NOMO-1 treated with DMSO at 0.1 percent for 48 hours (cell line): ENCODE measurements around the gene NTPCR.

Experiments used
- DNase-seq: peaks from one replicate; lab custom pipeline; 2025; ENCODE audit not compliant: unreplicated experiment; lab: John Stamatoyannopoulos, UW

The NTPCR gene

DNA sequence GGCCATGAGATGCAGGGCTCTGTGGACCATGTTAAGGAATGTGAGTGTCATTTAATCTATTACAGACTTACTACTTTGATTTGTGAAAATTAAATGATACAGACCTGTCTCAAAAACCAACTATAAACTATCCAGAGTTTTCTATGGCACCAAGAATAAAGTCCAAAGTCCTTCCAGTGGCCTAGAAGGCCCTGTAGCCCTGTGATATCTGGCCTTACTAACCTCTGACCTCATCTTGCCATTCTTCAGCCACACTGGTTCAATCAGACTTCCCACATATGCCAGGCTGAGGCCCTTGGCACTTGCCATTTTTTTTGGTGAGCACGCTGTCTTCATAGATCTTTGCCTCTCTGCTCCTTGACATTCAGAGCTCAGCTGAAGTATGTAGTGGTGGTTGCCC lies 7.7 kb downstream of the NTPCR start:
- no peak for DNase-seq

DNA sequence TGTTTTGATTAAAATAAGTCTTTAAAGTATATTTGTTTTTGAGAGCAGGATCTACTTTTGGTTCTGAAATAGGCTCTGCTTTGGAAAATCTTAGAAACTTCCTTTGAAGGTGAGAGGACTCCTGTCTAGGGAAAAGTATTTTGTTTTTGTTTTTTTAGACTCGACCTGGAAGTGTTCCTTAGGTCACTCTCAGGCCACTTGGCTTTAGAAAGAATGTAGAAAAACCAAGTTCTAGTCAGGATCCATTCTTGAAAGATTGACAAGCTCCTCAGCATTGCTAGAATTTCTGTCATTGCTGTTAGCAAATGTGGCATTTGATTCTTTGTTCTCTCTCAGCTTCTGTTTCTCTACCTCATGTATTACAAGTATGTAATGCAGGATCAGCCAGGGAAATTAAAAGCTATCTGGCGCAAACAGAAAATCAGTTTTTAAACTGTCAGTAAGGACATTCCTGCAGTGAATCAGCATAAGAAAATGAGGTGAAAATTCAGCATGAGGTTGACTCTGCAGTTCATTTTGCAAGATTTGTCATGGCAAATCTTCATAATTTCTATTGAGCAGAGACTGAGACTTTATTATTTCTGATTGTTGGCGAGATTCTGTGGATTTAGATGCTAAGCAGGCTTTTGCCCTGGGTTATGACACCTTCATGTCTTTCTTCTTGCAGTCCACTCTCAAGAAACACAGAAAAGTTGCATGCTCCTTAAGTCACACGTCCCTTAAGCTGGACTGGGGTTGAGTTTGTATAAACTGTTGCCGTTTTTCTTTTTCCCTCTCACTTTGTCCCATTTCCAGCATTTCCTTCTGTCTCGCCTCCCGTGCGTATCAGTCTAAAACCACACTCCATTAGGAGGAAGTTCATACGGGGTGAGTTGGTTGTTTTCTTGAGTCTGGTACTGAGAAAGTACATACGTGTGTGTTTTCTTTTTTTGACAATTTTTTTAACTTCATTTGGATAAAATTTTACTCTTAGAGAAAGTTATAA lies 12.6 kb downstream of the NTPCR start:
- no peak for DNase-seq

DNA sequence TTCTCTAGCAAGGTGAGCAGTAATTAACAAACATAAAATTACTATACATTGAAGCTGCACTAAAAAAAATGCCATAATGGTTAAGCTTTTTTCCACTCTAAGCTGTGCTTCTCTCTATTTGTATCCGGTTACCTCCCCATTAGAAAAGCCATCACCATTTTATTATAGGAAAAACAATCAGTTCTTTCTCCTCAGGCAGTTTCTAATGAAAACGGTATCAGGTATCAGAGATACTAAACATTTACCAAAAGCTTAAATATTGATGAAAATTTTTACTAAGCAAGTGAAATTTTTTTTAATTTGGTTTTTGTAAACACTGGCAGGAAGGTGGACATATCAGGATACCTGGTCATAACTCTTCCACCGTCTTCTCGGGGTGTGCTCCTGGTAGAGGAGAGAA lies 14.2 kb downstream of the NTPCR start:
- no peak for DNase-seq

DNA sequence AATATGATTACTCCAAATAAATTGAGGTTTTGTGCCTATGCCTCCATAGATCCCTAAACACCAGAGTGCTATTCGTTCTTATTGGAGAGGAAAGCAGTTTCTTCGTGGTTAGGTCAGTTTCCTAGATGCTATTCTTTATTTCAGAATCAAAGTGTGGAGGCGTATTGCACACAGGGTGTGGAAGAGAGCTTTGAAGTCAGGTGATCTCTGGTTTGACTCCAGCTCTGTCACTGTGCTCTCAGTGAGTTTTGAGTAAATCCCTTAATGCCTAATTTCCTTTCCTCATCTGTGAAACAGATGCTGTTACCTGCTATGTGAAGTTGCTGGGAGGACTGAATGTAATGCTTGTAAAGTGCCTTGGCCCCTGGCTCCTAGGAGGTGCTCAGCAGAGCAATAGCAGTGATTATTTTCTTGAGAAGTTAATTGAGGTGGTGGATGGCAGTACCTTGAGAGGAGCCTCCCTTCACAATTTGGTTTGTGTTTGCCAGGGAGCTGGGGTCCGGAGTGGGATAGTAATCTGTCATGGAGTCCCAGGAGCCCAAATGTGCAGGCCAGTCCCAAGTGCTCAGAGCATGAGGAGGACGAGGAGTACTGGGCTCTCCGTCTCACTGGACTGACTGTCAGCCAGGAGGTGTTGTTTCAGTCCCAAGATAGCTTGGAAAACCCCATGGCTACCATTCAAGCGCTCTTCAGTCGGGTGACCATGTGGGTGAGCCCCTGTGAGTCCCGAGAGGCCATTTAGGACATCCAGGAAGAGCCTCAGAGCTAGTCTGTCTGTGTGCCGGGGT lies 14.9 kb downstream of the NTPCR start:
- no peak for DNase-seq

DNA sequence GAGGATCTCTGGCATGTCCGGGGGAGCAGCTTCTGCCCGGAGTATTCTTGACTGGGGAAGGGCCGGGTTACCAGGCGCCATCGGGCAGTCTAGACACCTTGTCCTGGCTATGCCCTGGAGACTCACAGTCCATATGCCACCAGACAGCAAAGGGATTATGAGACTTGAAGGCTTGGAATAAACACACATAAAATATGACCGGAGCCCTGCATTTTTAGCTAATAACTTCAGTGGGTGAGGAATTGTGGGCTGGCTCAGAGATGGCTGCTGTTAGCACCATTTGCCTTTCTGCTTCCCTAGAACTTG lies 15.5 kb downstream of the NTPCR start:
- DNase-seq = no peak

DNA sequence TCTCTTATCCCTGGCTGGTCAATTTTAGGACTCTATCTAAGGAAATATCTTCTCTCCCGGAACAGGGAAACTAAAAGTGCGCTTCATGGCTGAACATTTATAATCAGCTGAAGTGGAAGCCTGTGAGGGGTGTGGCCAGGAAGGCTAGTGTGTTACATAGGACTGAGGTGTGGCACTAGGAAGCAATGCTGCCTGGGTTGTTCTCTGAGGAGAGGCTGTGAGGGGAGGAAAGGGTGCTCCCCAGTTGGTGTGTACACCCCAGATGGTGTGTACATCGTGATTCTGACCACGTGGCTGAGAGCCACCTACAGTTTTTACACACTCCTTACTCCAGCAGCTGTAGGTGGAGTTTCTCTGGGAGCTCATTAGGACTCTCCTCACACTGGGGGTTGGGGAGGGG lies 16.3 kb downstream of the NTPCR start:
- no peak for DNase-seq

DNA sequence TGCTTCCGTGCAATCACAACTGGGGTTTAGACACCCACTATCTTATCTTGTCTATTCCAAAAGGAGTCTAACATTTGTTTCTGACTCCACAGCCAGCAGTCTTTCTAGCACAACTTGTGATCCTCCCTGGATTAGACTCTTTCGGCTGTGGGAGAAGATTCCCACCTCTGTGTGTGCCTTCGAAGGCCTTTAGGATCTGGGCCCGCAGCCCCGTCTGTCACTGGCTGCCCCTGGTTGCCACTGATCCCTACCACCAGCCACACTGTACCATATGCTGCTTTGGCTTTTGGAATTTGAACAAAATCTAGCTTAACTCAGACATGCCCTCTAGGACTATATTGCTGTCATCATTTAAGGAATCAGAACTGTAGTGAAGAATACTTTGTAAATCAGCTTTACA lies 18.0 kb downstream of the NTPCR start:
- no peak for DNase-seq

DNA sequence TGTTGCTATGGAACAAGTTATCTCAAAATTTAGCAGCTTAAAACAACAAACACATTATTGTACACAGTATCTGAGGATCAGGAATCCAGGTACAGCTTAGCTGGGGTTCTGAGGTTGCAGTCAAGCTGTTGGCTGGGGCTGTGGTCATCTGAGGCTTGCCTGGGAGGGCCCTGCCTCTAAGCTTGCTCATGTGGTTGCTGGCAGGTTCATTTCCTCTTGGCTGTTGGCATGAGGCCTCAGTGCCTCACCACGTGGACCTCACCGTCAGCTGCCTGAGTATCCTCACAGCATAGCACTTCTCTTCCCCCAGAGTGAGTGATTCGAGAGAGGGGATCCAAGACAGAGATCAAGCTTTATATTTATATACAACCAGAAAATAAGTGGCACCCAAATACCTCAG lies 18.6 kb downstream of the NTPCR start:
- DNase-seq = no peak

DNA sequence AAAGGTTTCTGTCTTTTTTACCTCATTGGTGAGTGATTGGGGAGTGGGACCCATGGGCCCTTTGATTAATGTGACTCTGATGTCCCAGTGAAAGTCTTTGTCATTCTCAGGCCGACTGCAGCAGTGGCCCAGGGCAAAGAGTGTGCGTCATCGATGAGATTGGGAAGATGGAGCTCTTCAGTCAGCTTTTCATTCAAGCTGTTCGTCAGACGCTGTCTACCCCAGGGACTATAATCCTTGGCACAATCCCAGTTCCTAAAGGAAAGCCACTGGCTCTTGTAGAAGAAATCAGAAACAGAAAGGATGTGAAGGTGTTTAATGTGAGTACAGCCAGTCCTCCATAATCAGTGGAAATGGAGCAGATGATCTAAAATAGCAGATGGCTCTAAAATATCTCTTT lies 19.4 kb downstream of the NTPCR start:
- DNase-seq = no peak

DNA sequence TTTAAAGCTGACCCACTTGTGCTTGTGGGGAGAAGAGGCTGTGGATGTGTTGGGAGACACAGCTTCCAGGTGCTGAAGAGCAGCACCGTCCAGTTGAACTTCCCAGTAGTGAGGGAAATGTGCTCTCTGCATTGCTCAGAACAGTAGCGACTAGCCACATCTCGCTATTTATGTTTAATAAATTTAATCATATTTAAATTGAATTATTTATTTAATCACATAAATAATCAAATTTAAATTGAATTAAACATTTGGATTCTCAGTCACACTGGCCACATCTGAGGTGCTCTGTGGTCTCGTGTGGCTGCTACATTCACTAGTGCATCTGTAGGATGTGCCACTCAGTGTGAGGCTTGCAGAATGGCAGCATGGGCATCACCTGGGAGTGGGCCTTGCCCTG lies 20.1 kb downstream of the NTPCR start:
- DNase-seq = no peak

DNA sequence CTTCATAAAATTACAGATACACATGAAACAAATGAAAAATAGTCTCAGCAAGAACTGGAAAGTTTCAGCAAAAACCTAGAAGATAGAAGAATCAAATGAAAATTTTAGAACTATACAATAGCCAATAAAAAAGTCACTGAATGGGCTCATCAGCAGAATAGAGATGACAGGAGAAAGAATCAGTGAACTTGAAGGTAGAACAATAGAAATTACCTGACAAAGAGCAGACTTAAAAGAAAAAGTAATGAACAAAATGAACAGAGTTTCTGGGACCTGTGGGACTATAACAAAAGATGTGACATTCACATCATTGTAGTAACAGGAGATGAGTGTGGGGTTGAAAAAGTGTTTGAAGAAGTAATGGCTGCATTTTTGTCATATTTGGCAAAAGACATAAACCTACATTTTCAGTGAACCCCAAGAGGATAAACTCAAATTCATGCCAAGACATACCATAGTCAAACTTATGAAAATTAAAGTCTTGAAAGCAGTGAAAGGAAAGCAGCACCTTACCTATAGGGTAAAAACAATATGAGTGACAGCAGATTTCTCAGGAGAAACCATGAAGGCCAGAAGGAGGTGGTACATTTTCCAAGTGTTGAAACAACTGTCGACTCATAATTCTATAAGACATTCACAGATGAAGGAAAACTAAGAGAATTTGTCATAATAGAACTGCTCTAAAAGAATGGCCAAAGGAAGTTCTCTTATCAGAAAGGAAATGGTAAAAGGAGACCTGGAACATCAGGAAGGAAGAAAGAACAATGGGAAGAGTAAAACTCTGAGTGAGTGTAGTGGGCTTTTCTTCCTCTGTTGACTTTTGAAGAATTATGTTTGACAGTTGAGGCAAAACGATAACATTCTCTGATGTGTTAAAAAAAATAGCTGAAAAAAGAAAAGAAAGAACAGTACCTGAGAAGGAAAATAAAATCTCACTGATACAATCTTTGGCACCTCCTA lies 23.5 kb downstream of the NTPCR start:
- no peak for DNase-seq

DNA sequence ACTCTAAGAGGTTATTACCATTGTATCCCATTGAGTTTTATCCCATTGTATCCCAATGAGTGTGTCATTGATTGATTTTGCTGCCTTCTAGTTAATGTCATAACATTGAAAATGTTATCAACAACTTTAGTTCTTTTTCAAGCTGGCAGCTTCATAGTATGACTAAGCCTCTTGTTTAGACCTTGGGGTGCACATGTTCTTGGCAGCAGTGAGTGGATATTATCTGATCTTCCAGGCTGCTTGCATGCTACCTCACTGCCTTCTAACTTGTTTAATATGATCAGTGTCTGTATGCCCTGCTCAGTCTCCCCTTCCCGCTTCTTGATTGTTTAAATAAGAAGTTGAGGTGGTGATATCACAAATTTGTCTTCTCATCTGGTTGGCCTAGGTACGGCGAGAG lies 24.6 kb downstream of the NTPCR start:
- DNase-seq = no peak

DNA sequence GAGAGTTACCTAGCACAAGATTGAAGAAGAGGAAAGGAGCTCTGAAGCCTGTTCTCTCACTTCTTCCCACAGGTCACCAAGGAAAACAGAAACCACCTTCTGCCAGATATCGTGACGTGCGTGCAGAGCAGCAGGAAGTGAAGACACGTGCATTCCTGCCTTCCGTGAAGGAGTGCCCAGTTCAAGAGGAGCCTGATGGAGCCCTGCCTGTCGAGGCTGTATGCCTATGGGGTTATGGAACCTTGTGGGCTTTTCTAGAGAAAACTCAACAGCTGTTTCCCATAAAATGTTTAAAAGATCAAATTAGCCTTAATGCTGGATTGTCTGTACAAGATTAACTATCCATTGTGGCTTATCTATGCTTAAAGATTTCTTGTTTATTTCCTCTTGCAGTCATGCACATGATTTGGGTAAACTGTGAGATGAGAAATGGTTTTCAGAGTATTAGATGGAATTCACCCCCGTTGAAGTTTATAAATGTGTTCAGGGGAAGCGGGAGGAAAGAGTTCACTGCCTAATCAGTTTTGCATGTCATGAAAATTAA lies 27.8 kb downstream of the NTPCR start:
- no peak for DNase-seq

DNA sequence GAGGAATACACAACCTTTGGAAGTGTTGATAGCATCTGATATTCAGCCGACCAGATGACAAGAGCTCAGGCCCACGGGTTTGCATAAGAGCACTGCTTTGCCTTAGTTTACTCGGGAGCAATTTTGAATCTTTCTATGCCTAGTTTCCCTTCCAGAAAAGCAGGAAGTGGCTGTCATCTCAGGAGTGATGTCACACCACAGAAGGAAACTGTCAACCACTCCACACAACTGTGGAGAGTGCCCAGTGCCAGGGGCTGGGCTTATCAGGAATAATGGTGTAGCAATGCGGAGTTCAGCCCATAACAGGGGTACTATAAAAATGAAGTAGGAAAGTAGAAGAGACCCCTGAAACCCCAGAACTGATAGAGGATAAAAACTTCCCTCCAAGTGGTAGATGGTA lies 28.4 kb downstream of the NTPCR start:
- DNase-seq = no peak

DNA sequence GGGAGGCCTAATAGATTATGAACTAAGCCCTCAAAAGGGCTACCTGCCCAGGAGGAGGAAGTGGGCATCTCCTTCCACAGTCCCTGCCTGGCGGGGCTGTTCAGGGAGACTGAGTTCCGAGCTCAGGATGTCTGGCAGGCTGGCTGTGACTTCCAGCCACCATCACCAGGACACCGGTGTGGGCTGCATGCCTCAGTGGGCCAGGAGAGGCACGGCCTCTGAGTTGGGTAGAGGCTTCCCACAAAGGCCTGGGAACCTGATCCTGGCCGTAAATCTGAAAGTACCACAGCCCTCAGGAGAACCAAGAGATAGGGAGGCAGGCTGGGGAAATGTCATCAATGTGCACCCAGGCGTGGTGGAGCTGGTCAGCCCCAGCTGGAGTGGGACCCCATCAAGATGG lies 29.1 kb downstream of the NTPCR start:
- DNase-seq = no peak

DNA sequence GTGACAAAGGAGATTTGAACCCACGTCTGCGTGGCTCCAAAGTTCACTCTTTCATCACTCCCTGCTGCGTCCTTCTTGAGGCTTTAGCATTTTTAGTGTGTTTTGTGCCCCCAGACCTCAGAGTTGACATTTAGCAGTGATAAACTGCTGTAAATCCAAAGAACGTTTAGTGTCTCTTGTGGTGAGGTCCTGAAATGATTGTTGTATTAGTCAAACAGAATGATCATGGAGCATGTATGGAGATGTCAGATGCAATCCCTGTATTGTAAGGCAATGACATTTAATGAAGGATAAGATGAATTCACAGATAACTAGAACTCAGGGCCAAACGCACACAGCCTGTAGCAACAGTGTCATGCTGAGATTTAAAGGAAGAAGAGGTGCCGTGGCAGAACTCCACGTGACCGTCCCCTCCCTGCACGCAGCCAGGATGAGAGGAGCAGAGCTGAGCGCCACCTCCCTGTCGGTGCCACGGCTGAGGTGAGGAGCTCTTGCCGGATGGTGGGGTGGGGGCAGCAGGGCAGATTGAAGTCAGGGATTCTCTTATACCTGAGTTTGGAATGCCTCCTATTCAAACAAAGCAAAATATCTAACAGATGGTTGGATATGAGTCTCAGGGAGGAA lies 30.1 kb downstream of the NTPCR start:
- no peak for DNase-seq

DNA sequence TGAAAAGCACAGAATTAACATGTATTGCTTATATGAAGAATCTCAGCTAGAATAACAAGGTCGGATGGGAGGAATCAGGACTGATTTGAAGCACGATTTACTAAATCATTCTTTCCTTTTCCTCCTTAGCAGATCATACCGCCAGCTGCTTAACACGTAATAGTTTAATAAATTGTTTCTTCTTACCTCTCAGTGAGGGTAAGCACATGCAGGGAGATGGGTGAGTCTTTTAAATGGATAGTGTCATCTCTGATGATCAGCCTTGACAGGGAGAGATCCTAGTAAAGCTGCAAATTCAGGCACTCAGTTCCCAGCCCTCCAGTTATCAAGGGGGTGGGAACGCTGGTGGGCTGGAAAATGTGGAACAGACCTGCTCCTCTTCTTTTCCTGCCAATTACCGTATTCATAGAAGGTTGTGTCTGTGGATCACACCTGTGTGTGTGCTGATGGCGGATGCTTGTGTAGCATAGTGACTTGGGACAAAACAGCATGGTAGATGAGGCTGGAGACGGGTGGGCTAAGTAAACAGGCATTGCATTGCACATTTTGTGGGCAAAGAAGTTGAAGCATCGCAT lies 30.7 kb downstream of the NTPCR start:
- DNase-seq = no peak

DNA sequence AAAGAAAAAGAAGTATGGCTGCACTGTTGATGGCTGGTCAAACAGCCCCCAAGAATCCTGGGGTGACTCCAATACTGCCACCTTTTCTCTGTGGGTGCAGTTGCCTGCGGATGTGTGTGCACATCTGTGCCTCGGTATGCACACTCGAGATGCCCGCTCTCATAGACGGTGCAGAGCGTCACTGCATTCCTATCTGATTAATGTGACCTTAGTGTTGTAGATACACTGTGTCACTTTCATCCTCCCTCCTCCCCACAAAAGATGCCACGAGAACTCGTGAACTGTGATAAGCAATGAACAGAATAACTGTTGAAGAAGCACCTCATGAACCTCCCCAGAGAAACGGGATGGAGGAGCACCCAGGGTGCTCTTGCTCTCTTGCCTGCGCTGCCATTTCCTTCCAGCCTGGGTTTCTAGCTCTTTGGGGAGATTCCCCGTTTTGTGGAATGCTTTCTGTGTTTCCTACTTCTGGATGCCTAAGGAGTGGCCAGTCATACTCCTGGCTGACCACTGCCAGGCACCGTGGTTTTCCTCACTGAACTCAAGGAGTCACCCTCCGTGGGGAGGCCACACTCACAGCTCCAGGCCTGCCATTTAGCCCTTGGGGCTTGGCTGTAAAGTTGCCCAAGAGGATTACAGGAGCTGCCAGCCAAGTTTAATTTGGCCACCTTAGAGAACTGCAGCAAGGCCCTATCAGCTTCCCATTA lies 32.0 kb downstream of the NTPCR start:
- no peak for DNase-seq

DNA sequence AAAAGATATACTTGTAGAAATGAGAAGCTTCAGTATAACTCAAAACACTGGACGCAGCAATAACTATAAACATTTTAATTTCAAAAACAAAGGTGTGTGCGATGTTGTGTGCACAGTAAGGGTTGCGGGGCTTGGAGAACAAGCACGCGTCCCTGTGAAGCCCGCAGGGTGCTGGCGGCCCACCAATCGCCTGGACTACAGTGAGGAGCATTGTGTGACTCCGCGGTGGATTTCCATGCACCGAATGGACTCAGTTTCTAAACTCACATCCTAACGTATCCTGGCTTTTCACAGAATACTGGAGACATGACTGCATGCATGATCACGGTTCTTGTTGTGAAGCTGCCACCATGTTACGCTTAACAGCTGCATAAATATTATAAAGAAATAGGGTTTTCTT lies 33.0 kb downstream of the NTPCR start:
- DNase-seq = no peak
